Epithelial cell of esophagus (primary cell): ENCODE results near the gene SEC61A1.

ENCODE experiments used
- DNase-seq: peaks from one replicate; pipeline ENCODE4 v3.0.0; 2010; ENCODE audit warnings: low read depth
- H3K4me3 ChIP-seq: 2 replicates; pipeline ENCODE4 v1.5.1; 2011; ENCODE audit warnings: mild to moderate bottlenecking, low read length, control low read depth
- TF ChIP-seq, protein P1 (sequence below): IDR thresholded peaks from 2 replicates; pipeline ENCODE4 v1.5.1; 2011; ENCODE audit warnings: low read depth, mild to moderate bottlenecking, low read length, control low read depth, inconsistent platforms; ENCODE audit not compliant: insufficient read depth; ENCODE audit errors: missing control alignments

The SEC61A1 gene

DNA sequence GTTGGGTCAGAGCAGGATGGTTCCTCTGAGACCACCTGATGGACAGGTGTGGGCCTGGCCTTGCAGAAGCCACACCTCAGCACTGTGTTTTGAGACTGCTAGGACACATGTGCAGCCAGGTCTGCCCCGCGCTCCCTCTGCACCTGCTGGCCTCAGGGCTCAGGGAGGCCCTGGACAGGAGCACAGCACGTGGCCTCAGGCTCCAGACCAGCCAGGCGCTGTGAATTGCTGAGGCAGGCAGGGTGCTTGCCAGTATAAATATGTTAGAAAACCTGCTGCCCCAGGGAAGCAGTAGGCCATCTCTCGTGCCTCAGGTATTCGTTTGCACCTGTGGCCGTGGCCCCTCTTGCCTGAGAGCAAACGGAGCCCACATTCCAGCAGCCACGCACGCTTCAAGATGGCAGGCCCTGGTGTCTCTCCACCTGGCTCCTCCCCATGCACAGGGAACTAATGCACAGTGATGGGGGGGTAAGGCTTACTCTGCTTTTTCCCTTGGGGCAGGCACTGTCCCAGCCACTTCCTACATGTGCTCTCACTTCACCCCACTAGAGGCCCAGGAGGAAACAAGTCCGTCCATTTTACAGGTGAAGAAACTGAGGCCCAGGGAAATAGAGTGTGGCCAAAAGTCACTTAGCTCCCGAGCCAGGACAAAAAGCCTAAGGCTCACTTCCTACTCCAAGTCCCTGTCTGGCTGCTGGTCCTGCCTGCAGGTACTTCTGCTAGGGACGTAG is 20.4 kb downstream of the SEC61A1 start:
- DNase-seq: no peak
- H3K4me3 ChIP-seq: no peak overlapping the region

DNA sequence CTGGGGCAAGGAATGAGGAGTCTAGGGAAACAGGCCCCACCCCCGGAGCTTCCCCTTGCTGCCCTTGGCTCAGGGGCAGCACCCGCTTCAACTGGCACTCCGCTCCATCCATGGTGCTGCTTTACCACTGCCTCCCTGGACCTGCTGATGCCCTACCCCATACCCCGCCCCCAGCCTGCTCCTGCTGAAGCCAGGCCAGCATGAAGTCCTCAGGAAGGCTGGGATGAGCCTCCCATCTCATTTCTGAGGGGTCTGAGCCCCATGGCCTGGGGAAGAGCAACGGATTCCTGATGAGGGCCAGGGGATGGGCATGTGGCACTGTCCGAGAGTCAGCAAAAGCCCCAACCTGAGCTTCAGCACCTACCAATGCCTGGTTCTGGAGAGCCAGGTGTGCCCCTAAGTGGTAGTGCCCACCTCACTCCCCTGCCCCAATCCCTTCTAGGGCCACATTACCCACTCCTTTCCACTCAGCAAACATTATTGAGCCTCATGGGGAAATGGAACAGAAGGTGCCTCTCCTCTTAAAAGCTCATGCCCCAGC is 21.0 kb downstream of the SEC61A1 start:
- TF ChIP-seq, protein P1, sequence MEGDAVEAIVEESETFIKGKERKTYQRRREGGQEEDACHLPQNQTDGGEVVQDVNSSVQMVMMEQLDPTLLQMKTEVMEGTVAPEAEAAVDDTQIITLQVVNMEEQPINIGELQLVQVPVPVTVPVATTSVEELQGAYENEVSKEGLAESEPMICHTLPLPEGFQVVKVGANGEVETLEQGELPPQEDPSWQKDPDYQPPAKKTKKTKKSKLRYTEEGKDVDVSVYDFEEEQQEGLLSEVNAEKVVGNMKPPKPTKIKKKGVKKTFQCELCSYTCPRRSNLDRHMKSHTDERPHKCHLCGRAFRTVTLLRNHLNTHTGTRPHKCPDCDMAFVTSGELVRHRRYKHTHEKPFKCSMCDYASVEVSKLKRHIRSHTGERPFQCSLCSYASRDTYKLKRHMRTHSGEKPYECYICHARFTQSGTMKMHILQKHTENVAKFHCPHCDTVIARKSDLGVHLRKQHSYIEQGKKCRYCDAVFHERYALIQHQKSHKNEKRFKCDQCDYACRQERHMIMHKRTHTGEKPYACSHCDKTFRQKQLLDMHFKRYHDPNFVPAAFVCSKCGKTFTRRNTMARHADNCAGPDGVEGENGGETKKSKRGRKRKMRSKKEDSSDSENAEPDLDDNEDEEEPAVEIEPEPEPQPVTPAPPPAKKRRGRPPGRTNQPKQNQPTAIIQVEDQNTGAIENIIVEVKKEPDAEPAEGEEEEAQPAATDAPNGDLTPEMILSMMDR: no peak
- DNase-seq: no peak
- H3K4me3 ChIP-seq: no peak overlapping the region

More for the DNA sequence above, 20.4 kb downstream of the SEC61A1 start:
- TF ChIP-seq, protein P1: no peak

DNA sequence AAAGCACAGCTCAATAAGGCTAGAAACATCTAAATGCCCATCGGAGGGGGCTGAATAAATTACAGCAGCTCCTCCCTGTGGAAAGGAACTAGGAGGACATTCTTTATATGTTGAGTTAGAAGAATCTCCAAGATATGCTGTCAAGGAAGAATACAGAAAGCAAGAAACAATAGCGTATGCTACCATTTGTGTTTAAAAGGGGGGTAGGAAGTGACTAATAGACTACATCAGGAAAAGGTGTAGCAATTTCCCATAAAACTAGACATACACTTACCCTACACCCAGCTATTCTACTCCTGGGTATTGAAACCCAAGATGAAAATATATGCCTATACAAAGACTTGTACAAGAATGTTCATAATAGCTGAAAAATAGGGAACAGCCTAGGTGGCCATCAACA is 21.6 kb downstream of the SEC61A1 start:
- DNase-seq: peak; percentile 24
- no peak overlapping the region for H3K4me3 ChIP-seq
- TF ChIP-seq, protein P1: no peak

DNA sequence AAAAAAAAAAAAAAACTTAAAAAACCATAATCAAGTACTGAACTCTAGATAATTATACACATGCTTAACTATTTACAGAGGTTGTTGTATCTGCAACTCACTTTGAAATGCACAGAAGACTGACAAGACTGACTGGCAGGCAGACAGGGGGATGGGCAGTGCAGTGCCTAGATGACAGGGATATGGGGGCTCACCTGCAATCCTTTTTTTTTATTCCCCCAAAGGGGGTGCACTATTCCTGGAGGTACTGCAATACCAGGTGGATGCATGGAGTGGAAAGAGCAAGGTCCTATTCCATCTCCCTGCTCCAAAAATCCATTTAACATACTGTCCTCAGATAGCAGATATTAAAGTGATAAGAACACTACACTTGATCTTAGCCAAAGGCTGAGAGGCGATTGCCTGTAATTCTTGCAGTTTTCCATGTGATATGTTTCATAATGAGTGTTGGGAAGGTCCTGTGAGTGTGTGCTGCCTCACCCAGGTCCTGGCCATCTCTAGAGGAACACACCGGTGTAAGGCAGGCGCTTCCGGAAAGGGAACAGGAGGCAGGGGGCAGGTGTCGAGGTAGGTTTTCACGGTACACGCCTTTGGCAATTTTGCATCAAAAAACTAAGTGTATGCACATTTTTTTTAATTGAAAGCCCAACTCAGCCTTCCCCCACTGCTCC is 22.7 kb downstream of the SEC61A1 start:
- H3K4me3 ChIP-seq: peak overlapping the region; percentile 26
- TF ChIP-seq, protein P1: no peak
- peak; percentile 48 for DNase-seq

DNA sequence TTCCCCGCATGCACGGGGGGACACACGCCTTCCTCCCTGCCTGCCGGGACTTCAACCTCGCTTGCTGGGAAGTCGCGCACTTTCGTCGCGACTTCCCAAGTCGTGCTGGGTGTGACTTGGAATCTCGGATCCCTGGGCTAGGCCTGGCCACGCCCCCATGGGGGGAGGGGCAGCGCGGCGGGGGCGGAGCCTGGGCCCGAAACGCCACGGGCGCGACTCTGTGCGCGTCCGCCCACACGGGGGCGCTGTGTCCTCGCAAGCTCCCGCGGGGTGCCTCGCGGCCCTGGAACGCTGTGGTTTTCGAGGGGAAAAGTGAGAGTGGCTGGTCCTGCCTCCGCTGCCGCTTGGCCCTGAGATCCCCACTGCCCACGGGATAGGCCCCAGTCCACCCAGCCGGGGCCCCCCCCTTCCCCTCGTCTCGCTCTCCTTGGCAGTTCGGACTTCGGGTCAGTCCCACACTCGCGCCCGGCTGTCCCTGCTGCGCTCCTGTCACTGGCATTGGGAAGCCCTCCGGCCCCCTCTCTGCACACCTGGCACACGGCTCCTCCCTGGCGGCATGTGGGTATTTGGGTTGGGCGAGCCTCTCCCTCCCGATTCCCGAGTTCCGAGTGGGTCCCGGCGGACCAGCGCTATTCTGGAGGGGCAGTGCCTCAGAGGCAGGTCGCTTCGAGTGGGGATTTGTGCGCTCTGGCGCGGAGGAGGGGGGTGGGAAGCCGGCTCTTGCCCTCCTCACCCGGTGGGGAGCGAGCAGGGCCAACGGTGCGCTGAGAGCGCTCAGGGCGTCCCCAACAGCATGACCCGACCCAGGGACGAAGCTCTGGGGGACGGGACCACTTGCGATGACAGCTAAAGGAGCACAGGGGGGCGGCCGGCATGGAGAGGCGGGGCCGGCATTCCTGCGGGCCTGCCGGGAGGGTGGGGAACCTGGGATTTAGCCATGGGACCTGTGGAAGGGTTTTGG is 23.6 kb downstream of the SEC61A1 start:
- TF ChIP-seq, protein P1: peak; percentile 63
- H3K4me3 ChIP-seq: peak overlapping the region; percentile 46
- DNase-seq: peak; percentile 83

DNA sequence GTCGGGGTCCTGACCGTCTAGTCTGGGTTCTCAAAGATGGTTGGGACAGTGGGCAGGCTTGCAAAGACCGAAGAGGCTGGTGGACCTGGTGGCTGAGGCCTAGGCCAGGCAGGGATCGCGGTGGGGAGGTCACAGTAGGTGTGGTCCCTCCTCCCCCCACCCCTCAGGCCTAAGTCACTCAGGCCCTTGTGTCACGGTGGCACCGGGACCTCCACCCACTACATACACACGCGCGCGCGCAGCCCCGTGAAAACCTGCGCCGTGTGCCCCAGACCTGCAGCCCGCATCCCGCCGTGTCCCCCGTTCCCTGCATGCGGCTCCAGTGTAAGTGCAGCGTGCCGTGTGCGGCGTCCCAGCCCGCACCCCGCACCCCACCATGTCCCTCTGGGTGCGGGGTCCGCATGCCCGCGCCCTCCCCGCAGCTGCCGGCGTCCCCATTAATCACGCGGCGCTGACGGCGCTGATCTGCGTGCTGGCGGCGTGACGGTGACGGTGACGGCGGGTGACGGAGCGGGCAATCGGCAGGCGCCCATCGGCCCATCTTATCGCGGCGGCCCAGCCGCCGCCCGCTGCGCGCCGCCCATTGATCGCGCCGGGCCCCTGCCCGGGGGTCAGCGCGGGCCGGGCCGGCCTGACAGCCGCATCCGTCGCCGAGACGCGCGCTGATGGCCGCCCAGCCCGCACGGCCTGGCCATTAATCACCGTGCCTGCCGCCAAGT is 24.4 kb downstream of the SEC61A1 start:
- TF ChIP-seq, protein P1: no peak
- peak overlapping the region; percentile 46 for H3K4me3 ChIP-seq
- DNase-seq: no peak
